Lower lobe of right lung (tissue), 2 donors: Measurements from ENCODE around the gene C1GALT1. TPM values are rescaled to one million over a fixed set of nuclear protein-coding genes. Genes with fewer than 3 reads are reported as not detected.

Source experiments
- ATAC-seq, 2 donors: fragments of 200-7000 bp; cut with Tn5 transposase; one replicate each; pipeline ENCODE4 v1.9.1; 2020 to 2022; ENCODE audit warnings: mild to moderate bottlenecking in 2 of 2, moderate library complexity in 2 of 2
- DNase-seq: peaks from one replicate; pipeline ENCODE4 v3.0.0-alpha.2; 2020
- H3K27ac ChIP-seq: fragments of 200-600 bp; one replicate; pipeline ENCODE4 v1.8.0; 2022
- H3K27me3 ChIP-seq: fragments of 200-600 bp; one replicate; pipeline ENCODE4 v1.8.0; 2022; ENCODE audit warnings: low read depth
- H3K36me3 ChIP-seq: fragments of 200-600 bp; one replicate; pipeline ENCODE4 v1.8.0; 2022; ENCODE audit warnings: mild to moderate bottlenecking
- H3K4me1 ChIP-seq: fragments of 200-600 bp; one replicate; pipeline ENCODE4 v1.8.0; 2022
- H3K4me3 ChIP-seq: fragments of 200-600 bp; one replicate; pipeline ENCODE4 v1.8.0; 2022; ENCODE audit warnings: mild to moderate bottlenecking
- H3K9me3 ChIP-seq: fragments of 200-600 bp; one replicate; pipeline ENCODE4 v1.8.0; 2022
- intact Hi-C: fragments of 100-400 bp; cut with DNase I; formaldehyde crosslinking; loops from one replicate; pipeline ENCODE4 v1.11.0; 2022
- total RNA-seq: library from RNA; stranded (reverse); fragmentation: NEBNext Ultra II Directional; extraction: Animal tissue kit (Norgen Biotek cat#: 25700); gene quantifications from one replicate; pipeline ENCODE4 v1.2.1, GENCODE V29; 2021
- TF ChIP-seq, protein P1 (sequence below): fragments of 200-600 bp; IDR thresholded peaks from one replicate; pipeline ENCODE4 v1.8.0; 2022; ENCODE audit warnings: antibody characterized with exemption, mild to moderate bottlenecking
- donor health status: DM: no; HTN: yes; CAD: no; lungs with severe emphysema.

C1GALT1 gene
- total RNA-seq, 1 donor from 2014 or later: 39.0 TPM

DNA sequence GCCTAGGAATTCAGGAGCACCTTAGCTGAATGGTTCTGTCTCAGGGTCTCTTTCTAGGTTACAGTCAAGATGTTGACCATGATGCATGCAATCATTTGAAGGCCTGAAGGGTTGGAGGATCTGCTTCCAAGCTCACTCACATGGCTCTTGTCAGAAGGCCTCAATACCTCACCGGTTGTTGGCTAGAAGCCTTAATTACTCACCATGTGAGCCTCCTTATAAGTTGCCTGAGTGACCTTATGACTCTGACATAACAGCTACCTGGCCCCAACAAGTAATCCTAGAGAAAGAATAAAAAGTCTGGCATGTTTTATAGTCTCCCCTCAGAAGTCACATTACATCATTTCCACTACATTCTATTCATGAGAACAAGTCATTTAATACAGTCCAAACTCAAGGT is 3.4 kb upstream of the C1GALT1 start:
- DNase-seq: no peak
- Histone ChIP-seq H3K4me3 (no peak overlapping the region), H3K36me3 (no peaks in the 10 kb centered on the region), H3K4me1 (peaks cover 12% of the 10 kb centered on the region), H3K27me3 (no peaks in the 10 kb centered on the region), H3K9me3 (no peaks in the 10 kb centered on the region), H3K27ac (no peak overlapping the region)
- TF ChIP-seq, protein P1, sequence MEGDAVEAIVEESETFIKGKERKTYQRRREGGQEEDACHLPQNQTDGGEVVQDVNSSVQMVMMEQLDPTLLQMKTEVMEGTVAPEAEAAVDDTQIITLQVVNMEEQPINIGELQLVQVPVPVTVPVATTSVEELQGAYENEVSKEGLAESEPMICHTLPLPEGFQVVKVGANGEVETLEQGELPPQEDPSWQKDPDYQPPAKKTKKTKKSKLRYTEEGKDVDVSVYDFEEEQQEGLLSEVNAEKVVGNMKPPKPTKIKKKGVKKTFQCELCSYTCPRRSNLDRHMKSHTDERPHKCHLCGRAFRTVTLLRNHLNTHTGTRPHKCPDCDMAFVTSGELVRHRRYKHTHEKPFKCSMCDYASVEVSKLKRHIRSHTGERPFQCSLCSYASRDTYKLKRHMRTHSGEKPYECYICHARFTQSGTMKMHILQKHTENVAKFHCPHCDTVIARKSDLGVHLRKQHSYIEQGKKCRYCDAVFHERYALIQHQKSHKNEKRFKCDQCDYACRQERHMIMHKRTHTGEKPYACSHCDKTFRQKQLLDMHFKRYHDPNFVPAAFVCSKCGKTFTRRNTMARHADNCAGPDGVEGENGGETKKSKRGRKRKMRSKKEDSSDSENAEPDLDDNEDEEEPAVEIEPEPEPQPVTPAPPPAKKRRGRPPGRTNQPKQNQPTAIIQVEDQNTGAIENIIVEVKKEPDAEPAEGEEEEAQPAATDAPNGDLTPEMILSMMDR: no peak
- intact Hi-C loops: no loop called here
- no peak for ATAC-seq

DNA sequence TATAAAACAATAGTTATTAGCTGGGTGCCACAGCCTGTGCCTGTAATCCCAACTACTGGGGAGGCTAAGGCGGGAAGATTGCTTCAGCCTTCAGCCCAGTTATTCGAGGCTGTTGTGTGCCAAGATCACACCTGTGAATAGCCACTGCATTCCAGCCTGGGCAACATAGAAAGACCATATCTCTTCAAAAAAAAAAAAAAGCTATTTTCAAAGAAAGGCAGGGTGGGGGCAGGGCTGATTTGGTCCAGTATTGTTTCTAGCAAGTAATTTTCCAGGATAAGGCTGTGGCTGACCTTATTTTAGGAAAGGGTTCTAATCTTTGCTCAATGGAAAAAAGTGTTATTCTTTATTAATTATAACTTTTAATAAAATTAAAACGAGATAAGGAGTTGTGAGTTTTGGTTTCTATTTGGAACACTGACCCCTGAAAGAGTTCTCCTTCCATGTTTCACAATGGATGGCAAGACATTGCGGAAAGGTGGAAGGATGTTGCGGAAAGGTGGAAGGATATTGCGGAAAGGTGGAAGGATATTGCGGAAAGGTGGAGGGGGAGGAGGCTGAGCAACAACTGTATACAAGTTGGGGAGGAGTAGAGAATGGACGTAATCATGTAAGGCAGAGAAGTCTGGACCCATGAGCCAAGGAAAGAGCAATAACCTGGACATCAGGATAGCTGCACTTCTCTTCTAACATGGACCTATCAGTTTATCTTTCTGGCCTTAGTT is 1.5 kb upstream of the C1GALT1 start:
- H3K36me3 ChIP-seq: no peaks in the 10 kb centered on the region
- TF ChIP-seq, protein P1: no peak
- intact Hi-C loops: no loop called here

DNA sequence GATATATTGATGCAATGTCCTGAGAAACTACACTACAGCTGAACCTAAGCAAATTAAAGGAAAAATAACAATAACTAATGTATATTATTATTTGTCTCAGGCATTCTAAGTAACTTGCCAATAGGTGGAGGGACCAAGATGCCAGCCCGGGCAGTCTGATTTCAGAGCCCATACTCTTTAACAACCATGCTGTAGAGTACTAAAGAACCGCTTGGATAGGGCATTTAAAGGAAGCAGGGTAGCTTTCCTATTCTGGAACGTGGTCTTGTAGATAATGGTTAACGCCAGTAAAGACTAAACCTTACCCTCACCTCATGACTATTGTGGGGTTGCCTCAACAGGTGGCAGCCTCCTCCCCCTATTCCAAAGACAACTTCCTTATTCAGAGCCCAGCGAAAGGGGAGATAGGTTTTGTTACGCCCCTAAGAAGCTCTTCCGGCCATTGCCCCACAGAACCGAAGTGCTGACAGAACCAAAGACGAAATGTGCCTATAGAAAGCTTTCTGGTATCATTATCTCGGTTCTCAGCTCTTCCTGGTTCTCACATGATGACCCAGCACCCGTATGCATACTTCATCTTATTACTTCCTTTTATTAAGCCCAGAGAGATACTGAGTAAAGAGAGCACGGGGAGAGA is 707 bp upstream of the C1GALT1 start:
- ATAC-seq: peak; percentile 34 to 52
- intact Hi-C loops: no loop called here
- peak overlapping the region; percentile 97 for H3K27ac ChIP-seq

More for the DNA sequence above, 1.5 kb upstream of the C1GALT1 start:
- H3K27me3 ChIP-seq: no peaks in the 10 kb centered on the region
- peak overlapping the region; percentile 98 for H3K4me3 ChIP-seq
- DNase-seq: no peak
- no peaks in the 10 kb centered on the region for H3K9me3 ChIP-seq
- ATAC-seq: no peak
- H3K4me1 ChIP-seq: peaks cover 28% of the 10 kb centered on the region
- peak overlapping the region; percentile 97 for H3K27ac ChIP-seq

DNA sequence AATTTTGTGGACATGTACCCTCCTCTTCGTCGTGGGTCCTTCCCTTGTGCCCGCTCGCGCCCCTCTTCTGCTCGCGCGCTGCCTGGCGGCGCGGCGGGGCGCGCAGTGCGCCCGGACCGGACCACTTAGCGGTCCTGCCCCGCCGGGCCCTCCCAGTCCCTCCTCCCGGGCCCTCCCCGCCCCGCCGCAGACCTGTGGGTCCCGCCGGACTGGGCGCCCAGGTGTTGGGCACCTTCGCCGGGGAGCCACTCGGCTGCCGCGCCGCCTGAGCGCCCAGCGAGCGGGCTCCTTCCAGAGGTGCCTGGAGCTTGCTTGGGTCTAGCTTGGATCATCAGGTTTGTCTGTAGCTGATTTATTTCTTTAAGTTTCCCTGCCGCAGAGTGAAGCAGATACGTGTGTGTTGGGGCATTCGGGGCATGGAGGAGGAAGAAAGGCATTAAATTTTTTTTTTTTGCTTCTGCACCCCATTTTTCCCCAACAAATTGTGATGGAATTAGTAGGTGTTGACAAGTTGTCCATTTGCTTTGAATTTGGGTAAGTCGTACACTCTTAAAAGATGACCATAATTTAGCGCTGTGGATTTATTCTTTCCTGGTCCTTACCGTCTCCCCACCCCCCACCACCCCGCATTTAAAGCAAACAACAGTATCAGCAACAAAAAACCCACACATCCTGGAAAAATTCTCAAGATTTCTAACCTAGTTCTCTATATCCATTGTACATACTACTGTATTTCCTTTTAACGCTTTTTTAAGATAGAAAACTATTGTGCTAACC is 905 bp downstream of the C1GALT1 start:
- peak overlapping the region; percentile 97 for H3K27ac ChIP-seq
- DNase-seq (peak; percentile 78), ATAC-seq (peak; percentile 79 to 83)
- no peaks in the 10 kb centered on the region for H3K36me3 ChIP-seq
- H3K4me1 ChIP-seq: peaks cover 28% of the 10 kb centered on the region
- intact Hi-C loops: no loop called here
- TF ChIP-seq, protein P1: no peak
- peak overlapping the region; percentile 98 for H3K4me3 ChIP-seq
- H3K9me3 ChIP-seq: no peaks in the 10 kb centered on the region
- H3K27me3 ChIP-seq: no peaks in the 10 kb centered on the region

More for the DNA sequence above, 707 bp upstream of the C1GALT1 start:
- H3K4me3 ChIP-seq: peak overlapping the region; percentile 98
- H3K4me1 ChIP-seq: peaks cover 28% of the 10 kb centered on the region
- peak; percentile 62 for DNase-seq
- no peaks in the 10 kb centered on the region for H3K9me3 ChIP-seq
- no peaks in the 10 kb centered on the region for H3K27me3 ChIP-seq
- TF ChIP-seq, protein P1: no peak
- no peaks in the 10 kb centered on the region for H3K36me3 ChIP-seq

DNA sequence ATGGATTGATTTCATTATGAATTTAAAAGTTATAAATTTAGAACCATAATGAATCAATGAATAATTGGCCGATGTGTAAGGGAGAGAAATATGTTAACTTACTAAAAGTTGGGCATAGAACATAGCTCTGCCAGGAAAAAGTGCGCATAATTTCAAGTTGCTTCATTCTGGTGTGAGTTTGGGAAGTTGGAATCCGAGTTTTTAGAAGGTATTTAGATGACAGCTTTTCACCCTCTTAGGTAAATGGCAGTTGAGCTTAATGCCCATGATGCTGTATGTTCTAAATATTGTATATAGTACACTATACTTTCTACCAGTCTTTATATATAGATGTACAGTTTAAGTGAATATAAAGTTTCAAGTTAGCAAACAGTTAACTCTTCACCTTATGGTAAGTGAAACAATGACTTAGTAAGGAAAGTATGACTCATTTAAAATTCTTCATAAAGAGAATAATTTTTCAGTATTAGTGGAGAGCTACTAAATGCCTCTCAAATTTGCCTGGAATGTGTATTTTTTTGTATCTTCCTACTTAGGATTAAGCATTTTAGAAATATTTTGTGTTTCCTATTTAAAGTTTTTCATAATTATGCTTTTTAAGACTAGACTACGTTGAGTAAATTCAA is 1.6 kb downstream of the C1GALT1 start:
- no peaks in the 10 kb centered on the region for H3K36me3 ChIP-seq
- DNase-seq: no peak
- H3K4me3 ChIP-seq: peak overlapping the region; percentile 98
- H3K4me1 ChIP-seq: peaks cover 28% of the 10 kb centered on the region
- H3K27ac ChIP-seq: no peak overlapping the region
- intact Hi-C loops: no loop called here
- TF ChIP-seq, protein P1: no peak
- H3K27me3 ChIP-seq: no peaks in the 10 kb centered on the region
- no peak for ATAC-seq
- no peaks in the 10 kb centered on the region for H3K9me3 ChIP-seq
